Endothelial cell of umbilical vein (primary cell): ENCODE data around the gene ABCC5. TPM values are rescaled to one million over a fixed set of nuclear protein-coding genes. Genes with fewer than 3 reads are reported as not detected.

Source experiments
- BruUV-seq: library from RNA; stranded (reverse); fragments of 400-500 nt; replicated peaks from 2 replicates; lab custom pipeline; 2021; lab: Mats Ljungman, UMichigan
- CTCF ChIA-PET: fragments of 300-600, 350-600 bp; sonication (Branson Sonifier 250); formaldehyde crosslinking; loops from one replicate; lab custom pipeline; 2021; ENCODE audit warnings: antibody characterized with exemption, inconsistent platforms; lab: Charles Lee
- POLR2A ChIA-PET: fragments of 300-600, 350-600 bp; sonication (Branson Sonifier 250); formaldehyde crosslinking; loops from one replicate; lab custom pipeline; 2021; ENCODE audit warnings: antibody characterized with exemption, inconsistent platforms; lab: Charles Lee
- DNase-seq: peaks from one replicate; pipeline ENCODE4 v3.0.0-alpha.2; 2011; ENCODE audit warnings: low read depth, low spot score
- FAIRE-seq: peaks from 2 replicates; lab custom pipeline; 2011; peaks lifted over from hg19 to GRCh38; lab: Jason Lieb, UNC
- H2AFZ ChIP-seq: 2 replicates; pipeline ENCODE4 v1.6.0; 2012; ENCODE audit warnings: low read depth, low read length, control low read depth, inconsistent platforms
- H3K27ac ChIP-seq: 2 replicates; pipeline ENCODE4 v1.5.1; 2011; ENCODE audit warnings: low read depth, mild to moderate bottlenecking, control low read depth, low read length, moderate library complexity; ENCODE audit not compliant: insufficient read depth
- H3K27me3 ChIP-seq, 2 experiments: 2 replicates each; pipeline versions ENCODE4 v1.6.0 to v1.6.1; 2011; ENCODE audit warnings: low read length in 2 of 2, mixed read lengths in 1 of 2; ENCODE audit not compliant: control insufficient read depth in 2 of 2, insufficient read depth in 2 of 2
- H3K36me3 ChIP-seq, 2 experiments: 2 replicates in 1 of 2; 3 replicates in 1 of 2; pipeline ENCODE4 v1.5.1; 2011; ENCODE audit warnings: low read length in 2 of 2, mild to moderate bottlenecking in 1 of 2, moderate library complexity in 1 of 2; ENCODE audit not compliant: control insufficient read depth in 2 of 2, insufficient read depth in 2 of 2; ENCODE audit errors: extremely low read depth in 1 of 2
- H3K4me1 ChIP-seq: 3 replicates; pipeline ENCODE4 v1.5.1; 2011; ENCODE audit warnings: mild to moderate bottlenecking, low read length; ENCODE audit not compliant: control insufficient read depth, insufficient read depth; ENCODE audit errors: extremely low read depth
- H3K4me2 ChIP-seq: 2 replicates; pipeline ENCODE4 v1.6.1; 2011; ENCODE audit warnings: low read length, control low read depth, mixed read lengths; ENCODE audit not compliant: insufficient read depth
- H3K4me3 ChIP-seq, 3 experiments: fragments of 200-600 bp in 1 of 3; sonication (generic), shearing (Covaris generic) in 1 of 3; replicated peaks in 1 of 3; 2 replicates each; pipeline ENCODE4 v1.5.1; 2011 to 2016; ENCODE audit warnings: control low read depth in 3 of 3, low read length in 3 of 3, mild to moderate bottlenecking in 2 of 3, inconsistent platforms in 1 of 3, low read depth in 1 of 3, moderate library complexity in 1 of 3; ENCODE audit not compliant: insufficient read depth in 1 of 3
- H3K79me2 ChIP-seq: 2 replicates; pipeline ENCODE4 v1.6.0; 2012; ENCODE audit warnings: low read length, inconsistent platforms; ENCODE audit not compliant: control insufficient read depth, insufficient read depth
- H3K9ac ChIP-seq: replicated peaks from 2 replicates; pipeline ENCODE3; 2011; ENCODE audit warnings: low read length, control low read depth; ENCODE audit not compliant: insufficient read depth; ENCODE audit errors: extremely low read depth
- H3K9me1 ChIP-seq: replicated peaks from 3 replicates; pipeline ENCODE4 v1.6.0; 2011; ENCODE audit warnings: mild to moderate bottlenecking, low read length; ENCODE audit not compliant: control insufficient read depth, insufficient read depth; ENCODE audit errors: extremely low read depth
- H3K9me3 ChIP-seq: replicated peaks from 2 replicates; pipeline ENCODE4 v1.5.1; 2012; ENCODE audit warnings: low read length, inconsistent platforms; ENCODE audit not compliant: control insufficient read depth, insufficient read depth
- H4K20me1 ChIP-seq: replicated peaks from 2 replicates; pipeline ENCODE3; 2011; ENCODE audit warnings: mild to moderate bottlenecking, low read length; ENCODE audit not compliant: control insufficient read depth, insufficient read depth; ENCODE audit errors: extremely low read depth
- EZH2 ChIP-seq: IDR thresholded peaks from 2 replicates; pipeline ENCODE4 v1.6.1; 2012; ENCODE audit warnings: borderline replicate concordance, low read depth, mild to moderate bottlenecking, moderate library complexity, low read length, inconsistent platforms; ENCODE audit not compliant: severe bottlenecking
- FOS ChIP-seq: IDR thresholded peaks from 2 replicates; pipeline ENCODE4 v1.6.1; 2011; ENCODE audit warnings: mild to moderate bottlenecking, low read length, moderate library complexity, borderline replicate concordance; ENCODE audit not compliant: insufficient read depth
- GATA2 ChIP-seq: IDR thresholded peaks from 2 replicates; pipeline ENCODE4 v1.7.0; 2011; ENCODE audit warnings: low read depth, mild to moderate bottlenecking, moderate library complexity, mixed read lengths, low read length; ENCODE audit not compliant: insufficient read length, insufficient read depth
- JUN ChIP-seq: IDR thresholded peaks from 2 replicates; pipeline ENCODE4 v1.6.1; 2011; ENCODE audit warnings: borderline replicate concordance, low read depth; ENCODE audit not compliant: insufficient read length, insufficient read depth
- MAX ChIP-seq: IDR thresholded peaks from 2 replicates; pipeline ENCODE4 v1.6.1; 2011; ENCODE audit not compliant: insufficient read depth, insufficient read length
- MYC ChIP-seq: IDR thresholded peaks from one replicate; pipeline ENCODE4 v1.6.1; 2011; ENCODE audit warnings: mild to moderate bottlenecking, low read depth, low read length
- POLR2A ChIP-seq: IDR thresholded peaks from 2 replicates; pipeline ENCODE4 v1.6.1; 2012; ENCODE audit warnings: low read depth, mild to moderate bottlenecking, control low read depth, low read length
- POLR2AphosphoS5 ChIP-seq: IDR thresholded peaks from 2 replicates; pipeline ENCODE4 v1.6.1; 2012; ENCODE audit warnings: low read depth, mild to moderate bottlenecking, control low read depth, low read length, moderate library complexity; ENCODE audit not compliant: insufficient read depth
- dilution Hi-C: fragments of 300-500 bp; cut with MboI; formaldehyde crosslinking; loops from one replicate; pipeline ENCODE4 v1.15.0; 2019; ENCODE audit warnings: low sequenced_read_pairs; ENCODE audit not compliant: extremely low pct_ligation_motif_present
- intact Hi-C: fragments of 100-400 bp; cut with micrococcal nuclease; formaldehyde crosslinking; loops from one replicate; pipeline ENCODE4 v1.10.0; 2022
- polyA plus RNA-seq, 4 experiments: library from polyadenylated mRNA; depleted of rRNA in 3 of 4; stranded (reverse) in 3 of 4; unstranded in 1 of 4; fragments of >200 nt; gene quantifications; 2 replicates each; pipeline versions ENCODE4 v1.2.1 to v1.2.3, GENCODE V29; 2011 to 2012; ENCODE audit warnings: missing spikeins in 1 of 4
- total RNA-seq: library from RNA; stranded (reverse); gene quantifications from 2 replicates; pipeline ENCODE4 v1.2.3, GENCODE V29; 2021
- TF ChIP-seq, protein P1 (sequence below), 2 donors: IDR thresholded peaks; 1 replicate in 1 of 2; 2 replicates in 1 of 2; pipeline ENCODE4 v1.5.1; 2011; ENCODE audit warnings: low read length in 2 of 2, mild to moderate bottlenecking in 2 of 2, moderate library complexity in 2 of 2, control low read depth in 1 of 2, inconsistent platforms in 1 of 2, low read depth in 1 of 2; ENCODE audit not compliant: insufficient read depth in 1 of 2; ENCODE audit errors: extremely low read depth in 1 of 2

The ABCC5 gene
- total and polyA plus RNA-seq, 2 donors (not counting 3 experiments of a cell fraction or from before 2014, with no cell fraction given) = 22.5 to 24.6 TPM

GRCh38 chr3:184018424-184018973, 815 bp upstream of the ABCC5 start:
- no peak for FAIRE-seq

More at GRCh38 chr3:184018424-184018973, 815 bp upstream of the ABCC5 start:
- no peaks in the 10 kb centered on the region for H4K20me1 ChIP-seq
- DNase-seq = no peak
- H3K9me1 ChIP-seq = no peaks in the 10 kb centered on the region
- H3K9ac ChIP-seq = peak overlapping the region; percentile 25
- H3K4me3 ChIP-seq = peak overlapping the region in 2 of 3 experiments; percentile 48 to 59
- H3K79me2 ChIP-seq = peaks cover 2% of the 10 kb centered on the region
- peak overlapping the region; percentile 87 for H2AFZ ChIP-seq
- intact Hi-C loops = loop anchor here (2.0 to 5.0 kb wide), 2 partner anchors 166 to 224 kb away; no protein-coding TSS in a partner anchor
- POLR2A ChIA-PET = interaction anchor here (0.6 kb wide), 1 partner anchor 12 kb away, joined by 3 read pairs; no protein-coding TSS in a partner anchor
- no peaks in the 10 kb centered on the region for H3K36me3 ChIP-seq
- H3K4me1 ChIP-seq = peaks cover 7% of the 10 kb centered on the region
- peak overlapping the region; percentile 19 for H3K4me2 ChIP-seq
- CTCF ChIA-PET = interaction anchor here (0.6 to 4.5 kb wide), 15 partner anchors 11 to 134 kb away, joined by 3 to 31 read pairs (median 4); partner anchors contain the start of gene PARL
- dilution Hi-C loops = no loop called here
- no TSS peak for BruUV-seq
- TF ChIP-seq FOS (no peak), MYC (no peak), MAX (no peak), JUN (no peak), GATA2 (no peak), POLR2AphosphoS5 (no peak), EZH2 (no peak), POLR2A (no peak)
- TF ChIP-seq, protein P1, sequence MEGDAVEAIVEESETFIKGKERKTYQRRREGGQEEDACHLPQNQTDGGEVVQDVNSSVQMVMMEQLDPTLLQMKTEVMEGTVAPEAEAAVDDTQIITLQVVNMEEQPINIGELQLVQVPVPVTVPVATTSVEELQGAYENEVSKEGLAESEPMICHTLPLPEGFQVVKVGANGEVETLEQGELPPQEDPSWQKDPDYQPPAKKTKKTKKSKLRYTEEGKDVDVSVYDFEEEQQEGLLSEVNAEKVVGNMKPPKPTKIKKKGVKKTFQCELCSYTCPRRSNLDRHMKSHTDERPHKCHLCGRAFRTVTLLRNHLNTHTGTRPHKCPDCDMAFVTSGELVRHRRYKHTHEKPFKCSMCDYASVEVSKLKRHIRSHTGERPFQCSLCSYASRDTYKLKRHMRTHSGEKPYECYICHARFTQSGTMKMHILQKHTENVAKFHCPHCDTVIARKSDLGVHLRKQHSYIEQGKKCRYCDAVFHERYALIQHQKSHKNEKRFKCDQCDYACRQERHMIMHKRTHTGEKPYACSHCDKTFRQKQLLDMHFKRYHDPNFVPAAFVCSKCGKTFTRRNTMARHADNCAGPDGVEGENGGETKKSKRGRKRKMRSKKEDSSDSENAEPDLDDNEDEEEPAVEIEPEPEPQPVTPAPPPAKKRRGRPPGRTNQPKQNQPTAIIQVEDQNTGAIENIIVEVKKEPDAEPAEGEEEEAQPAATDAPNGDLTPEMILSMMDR (IDR thresholded peaks at IDR 0.05; ENCODE audit: extremely low read depth in 1 of 2, insufficient read depth in 1 of 2, low read depth in 1 of 2, low read length in 2 of 2) = no peak
- no peak overlapping the region for H3K27ac ChIP-seq
- no peaks in the 10 kb centered on the region for H3K9me3 ChIP-seq
- peaks cover 5 to 7% of the 10 kb centered on the region in 2 experiments for H3K27me3 ChIP-seq
